Right renal pelvis (tissue), 4 donors: Measurements from ENCODE around the gene CLDN9. TPM values are rescaled to one million over a fixed set of nuclear protein-coding genes. Genes with fewer than 3 reads are reported as not detected.

ENCODE experiments used
- DNase-seq, 4 donors: peaks; one replicate each; pipeline ENCODE4 v3.0.0-alpha.2; 2013; ENCODE audit warnings: low read depth in 4 of 4, low spot score in 3 of 4, missing footprints in 1 of 4
- polyA plus RNA-seq, 4 donors: library from polyadenylated mRNA; unstranded; fragments of 120-200 nt; gene quantifications; one replicate each; pipeline ENCODE4 v1.2.1, GENCODE V29; 2013; ENCODE audit not compliant: insufficient read length in 4 of 4

Gene CLDN9
- polyA plus RNA-seq, 4 donors = 3.0 to 3.7 (median 3.1) TPM

- DNase-seq = no peak
Measured at GRCh38 chr16:2973605-2974318, 39.0 kb upstream of the CLDN9 start.

- no peak for DNase-seq
Measured at GRCh38 chr16:2974319-2975056, 38.2 kb upstream of the CLDN9 start.

- no peak for DNase-seq
Measured at GRCh38 chr16:2975161-2975795, 37.4 kb upstream of the CLDN9 start.

DNA sequence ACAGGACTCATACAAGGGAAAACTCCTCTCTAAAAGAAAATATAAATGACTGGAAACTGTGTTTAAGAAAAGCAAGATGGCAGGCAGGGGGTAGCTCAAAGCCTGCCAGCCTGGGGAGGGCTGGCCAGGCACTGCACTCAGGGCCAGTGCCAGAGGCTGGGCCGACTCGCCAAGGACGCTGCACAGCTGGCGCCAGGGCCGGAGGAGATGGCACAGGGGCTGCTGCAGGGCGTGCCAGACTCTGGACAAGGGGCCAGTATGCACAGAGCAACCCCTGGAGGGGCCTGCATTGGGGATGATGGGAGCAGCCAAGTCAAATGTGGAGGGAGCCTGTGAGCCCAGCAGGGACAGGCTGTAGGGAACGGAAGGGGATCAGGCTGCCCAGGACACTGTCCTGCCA lies 36.5 kb upstream of the CLDN9 start:
- DNase-seq = no peak

DNA sequence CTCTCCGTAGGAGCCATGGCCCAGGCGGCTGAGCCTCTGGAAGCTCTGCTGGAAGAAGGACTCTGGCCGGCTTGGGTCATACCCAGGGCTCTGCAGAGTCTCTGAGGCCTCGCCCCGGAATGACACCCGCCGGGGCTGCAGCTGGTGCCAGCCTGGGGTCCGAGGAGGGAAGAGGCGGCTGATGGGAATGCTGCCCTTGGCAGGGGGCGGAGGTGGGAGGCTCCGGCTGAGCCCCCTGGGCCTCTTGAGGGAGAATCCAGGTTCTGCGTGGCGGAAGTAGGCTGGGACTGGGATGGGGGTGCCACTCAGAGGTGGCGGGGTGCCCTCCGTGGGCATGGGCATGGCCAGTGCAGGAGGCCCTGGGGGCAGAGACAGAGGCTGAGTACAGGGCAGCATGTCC lies 36.0 kb upstream of the CLDN9 start:
- DNase-seq = no peak

DNA sequence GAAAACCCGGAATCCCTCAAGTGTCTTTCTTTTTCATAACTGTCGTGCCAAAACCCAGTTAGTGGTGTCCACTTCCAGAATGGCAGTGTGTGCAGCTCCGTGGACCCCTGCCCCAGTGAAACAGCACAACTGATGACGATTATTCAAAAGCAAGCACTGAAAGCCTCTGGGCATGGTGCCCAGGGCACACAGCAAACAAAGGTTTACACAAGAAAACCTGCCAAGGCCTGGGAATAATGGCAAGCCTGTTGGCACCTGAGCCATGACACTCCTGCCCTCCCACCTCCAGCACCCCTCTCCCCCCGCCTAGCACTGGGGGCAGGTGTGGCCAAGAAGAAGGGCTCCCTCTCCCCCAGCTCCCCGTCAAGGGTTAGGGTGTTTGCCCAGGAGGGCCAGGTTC lies 35.3 kb upstream of the CLDN9 start:
- DNase-seq = no peak

- DNase-seq = no peak
Measured at GRCh38 chr16:2979669-2980226, 33.0 kb upstream of the CLDN9 start.

DNA sequence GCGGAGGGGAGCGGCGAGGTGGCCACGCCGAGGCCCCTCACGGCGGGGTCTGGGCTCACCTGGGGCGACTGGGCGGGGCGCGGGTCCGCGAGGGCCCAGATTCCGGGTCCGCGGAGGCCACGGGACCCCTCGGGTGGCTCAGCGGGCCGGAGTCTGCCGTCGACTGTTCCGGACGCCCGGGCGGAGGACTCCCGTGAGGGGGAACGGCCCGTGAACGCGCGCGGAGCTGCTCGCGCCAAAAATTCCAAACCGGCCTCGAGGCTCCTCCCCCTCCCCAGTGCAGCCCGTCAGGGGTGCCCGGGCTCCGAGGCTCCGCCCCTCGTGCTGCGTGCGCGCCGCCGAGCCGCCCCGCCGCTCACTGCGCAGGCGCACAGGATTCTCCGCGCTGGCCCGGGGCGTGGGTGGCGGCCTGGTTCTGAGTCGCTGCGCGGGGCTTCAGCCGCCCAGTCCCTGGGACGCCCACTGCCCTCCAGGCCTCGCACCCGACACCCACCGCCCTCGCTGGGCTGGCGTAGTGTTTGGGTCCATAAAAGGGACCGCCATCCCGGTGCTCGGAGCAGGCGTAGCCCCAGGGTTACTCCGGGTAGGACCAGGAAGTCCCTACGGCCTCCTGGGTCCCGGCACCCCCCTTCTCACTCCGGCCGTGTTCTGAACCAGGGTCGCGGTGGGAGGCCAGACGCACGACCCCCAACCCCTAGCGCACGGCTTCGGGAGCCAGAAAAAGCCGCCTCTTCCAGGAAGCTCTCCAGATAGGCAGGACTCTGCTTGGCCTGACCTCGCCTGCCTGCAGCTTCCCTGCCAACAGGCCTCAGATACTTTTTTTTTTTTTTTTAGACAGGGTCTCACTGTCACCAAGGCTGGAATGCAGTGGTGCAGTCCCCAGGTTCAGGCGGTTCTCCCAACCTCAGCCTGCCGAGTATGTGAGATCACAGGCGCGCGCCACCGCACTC lies 32.2 kb upstream of the CLDN9 start, which contains the start of gene PKMYT1:
Gene PKMYT1 (minus strand): TSS at position 220 of the 950 bp plus-strand sequence. CDS start 789 bp downstream, outside the sequence.
- peak; percentile 78 to 87 (median 79) for DNase-seq

- DNase-seq = no peak
Measured at GRCh38 chr16:2981177-2981898, 31.4 kb upstream of the CLDN9 start.

DNA sequence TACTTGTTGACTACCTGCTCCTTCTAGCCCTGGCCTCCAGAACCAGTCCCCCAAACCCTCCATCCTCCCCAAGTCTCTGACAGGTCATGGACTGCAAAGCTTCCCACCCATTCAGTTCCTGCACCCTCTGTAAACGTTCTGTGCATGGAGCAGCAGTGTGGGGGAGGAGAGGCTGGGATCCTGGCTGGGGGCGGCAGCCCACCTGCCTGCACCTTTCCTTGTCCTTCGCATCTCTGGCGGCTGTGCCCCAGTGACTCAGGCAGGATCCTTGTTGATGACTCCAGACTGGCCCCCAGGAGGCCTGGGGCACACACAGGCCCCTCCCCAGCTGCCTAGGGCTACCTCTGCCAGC lies 30.8 kb upstream of the CLDN9 start:
- no peak for DNase-seq

GRCh38 chr16:2982402-2982801 lies 30.3 kb upstream of the CLDN9 start:
- no peak for DNase-seq

DNA sequence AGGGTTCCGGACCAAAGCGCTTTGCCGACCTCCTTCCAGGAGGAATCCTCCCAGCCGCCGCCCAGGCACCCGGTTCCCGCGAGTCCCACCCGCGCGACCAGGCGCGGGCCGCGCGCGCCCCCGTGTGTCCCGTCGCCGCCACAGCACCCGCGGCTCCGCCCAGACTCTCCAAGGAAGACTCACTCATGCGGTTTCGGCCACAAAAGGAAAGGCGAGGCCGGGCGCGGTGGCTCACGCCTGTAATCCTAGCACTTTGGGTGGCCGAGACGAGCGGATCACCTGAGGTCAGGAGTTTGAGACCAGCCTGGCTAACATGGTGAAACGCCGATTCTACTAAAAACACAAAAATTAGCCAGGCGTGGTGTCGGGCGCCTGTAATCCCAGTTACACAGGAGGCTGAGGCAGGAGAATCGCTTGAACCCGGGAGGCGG lies 29.0 kb upstream of the CLDN9 start:
- DNase-seq = peak in 2 of 4 donors; percentile 70 to 71

DNA sequence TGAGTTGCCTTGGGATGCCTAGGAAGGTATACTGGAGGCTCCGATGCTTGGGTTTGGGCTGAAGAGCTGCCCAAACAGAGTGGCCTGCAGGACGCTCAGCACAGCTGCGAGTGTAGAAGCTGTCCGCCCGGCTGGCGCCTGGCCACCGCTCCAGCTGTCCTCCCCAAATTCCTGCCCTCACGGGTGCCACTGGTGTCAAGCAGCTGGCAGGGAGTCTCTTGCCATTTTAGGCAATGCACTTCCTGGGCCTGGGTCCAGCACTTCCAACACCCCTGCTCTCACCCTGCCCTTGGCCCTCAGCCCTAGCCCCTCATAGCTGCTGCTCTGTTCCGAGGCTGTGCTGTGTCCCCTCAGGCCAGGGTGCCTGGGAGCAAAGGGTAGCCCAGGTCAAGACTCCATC lies 27.3 kb upstream of the CLDN9 start:
- DNase-seq = no peak

DNA sequence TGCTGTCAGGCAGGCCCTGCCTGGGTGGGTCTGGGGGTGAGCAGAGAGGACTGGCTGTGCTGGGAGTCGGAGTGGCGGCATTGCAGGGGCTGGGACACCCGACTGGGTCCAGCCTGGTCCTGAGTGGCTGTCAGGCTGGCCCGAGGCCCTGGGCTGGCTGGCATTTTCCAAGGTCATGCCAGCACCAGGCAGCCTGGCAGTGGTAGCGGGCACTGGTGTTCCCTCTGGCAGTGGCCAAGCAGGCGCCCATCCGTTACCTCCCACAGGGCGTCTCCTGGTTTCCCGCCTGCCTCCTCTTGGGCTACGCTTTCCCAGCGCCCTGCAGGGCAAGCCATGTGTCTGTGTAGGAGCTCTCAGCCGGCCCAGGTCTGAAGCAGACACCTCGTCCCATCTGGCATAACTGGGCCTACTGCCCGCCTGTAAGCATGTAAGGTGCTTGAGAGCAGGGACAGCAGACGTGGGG lies 26.8 kb upstream of the CLDN9 start:
- no peak for DNase-seq

- DNase-seq = no peak
Measured at GRCh38 chr16:2986623-2987188, 26.0 kb upstream of the CLDN9 start.

GRCh38 chr16:2987286-2987685 lies 25.4 kb upstream of the CLDN9 start:
- DNase-seq = no peak

DNA sequence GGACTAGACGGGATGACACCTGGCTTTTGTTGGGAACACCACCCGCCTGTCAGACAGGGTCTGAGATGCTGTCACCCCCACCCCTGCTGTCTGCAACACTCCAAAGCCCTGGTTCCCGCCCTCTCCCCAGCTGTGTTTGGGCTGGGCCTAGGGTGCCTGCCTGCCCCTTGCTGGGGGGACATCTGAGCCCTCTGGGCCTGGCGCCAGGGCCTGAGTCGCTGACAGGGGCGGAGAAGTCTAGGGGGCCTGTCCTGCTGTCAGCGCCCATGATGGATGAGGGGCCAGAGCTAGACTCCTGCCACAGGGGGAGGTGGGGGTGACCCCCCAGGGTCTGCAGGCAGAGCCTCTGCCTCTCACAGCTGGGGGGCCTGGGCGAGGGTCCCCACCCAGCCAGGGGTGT lies 24.9 kb upstream of the CLDN9 start:
- no peak for DNase-seq

DNA sequence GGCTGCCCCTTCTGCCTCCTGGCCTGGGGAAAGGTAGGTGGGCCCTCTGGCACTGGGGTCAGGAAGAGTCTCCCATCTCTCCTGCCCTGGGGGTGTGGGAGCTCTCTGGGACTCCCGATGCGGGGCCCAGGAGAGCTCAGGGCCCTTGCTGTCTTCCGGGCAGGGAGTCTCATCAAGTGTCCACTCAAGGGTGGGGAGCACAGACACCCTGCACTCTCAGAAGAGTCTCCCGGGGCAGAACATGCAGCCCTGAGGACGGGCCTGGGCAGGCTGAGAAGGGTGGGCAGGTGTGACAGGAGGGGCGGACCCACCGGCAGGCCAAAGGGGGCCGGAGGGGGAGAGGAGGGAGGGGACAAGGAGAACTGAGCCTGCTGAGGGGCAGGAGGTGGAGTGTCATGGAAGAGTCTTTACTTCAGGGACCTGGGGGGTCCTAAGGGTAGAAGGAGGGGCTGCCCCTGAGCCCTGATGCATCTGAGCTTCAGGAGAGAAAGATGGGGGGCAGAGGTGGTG lies 24.1 kb upstream of the CLDN9 start:
- DNase-seq = no peak

DNA sequence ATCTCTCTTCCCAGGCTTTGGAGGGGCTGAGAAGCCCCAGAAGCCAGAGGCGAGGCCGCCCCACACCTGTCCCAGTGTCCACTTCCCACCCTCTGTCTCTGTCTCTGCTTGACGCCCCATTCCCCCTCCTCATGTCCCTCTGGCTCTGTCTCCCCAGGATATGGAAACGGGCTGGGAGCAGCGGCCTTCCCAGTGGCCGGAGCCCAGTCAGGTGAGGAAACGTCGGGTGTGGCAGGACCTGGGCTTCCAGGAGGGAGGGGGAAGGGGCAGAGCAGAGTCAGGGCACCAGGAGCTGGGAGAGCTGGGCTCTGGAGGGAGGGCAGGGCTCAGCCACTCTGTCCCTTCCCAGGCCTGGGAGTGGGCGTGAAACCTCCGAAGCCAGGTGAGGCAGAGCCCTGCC lies 21.8 kb upstream of the CLDN9 start:
- no peak for DNase-seq
